ENCODE measurements around the gene GABRG1.

The GABRG1 gene

DNA sequence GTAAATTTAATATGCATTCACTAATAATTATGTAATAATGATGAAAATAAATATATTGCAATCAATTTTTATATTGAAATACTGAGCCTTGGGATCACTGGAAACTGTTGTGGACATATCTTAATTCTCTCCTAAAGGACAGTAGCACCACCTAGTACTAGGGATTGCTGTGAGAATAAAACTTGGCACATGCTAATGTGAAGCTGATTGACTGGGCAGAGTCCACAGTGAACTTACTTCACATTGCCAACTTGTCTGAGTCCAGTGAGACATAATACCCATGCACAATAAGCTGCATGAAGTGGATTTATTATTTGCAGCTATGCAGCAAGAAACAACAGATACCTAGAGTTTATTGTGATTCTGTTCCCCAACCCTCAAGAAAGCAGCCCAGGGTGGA lies 131.1 kb downstream of the GABRG1 start:
- Histone ChIP-seq H3K4me1 (ENCODE audit: insufficient read depth, low read length, severe bottlenecking) (no peaks in the 10 kb centered on the region), H3K79me2 (ENCODE audit: insufficient read depth, low read length) (no peaks in the 10 kb centered on the region), H3K4me3 (ENCODE audit: low read depth, low read length, poor library complexity, severe bottlenecking) (no peak overlapping the region), H3K36me3 (ENCODE audit: insufficient read depth, low read length) (no peaks in the 10 kb centered on the region), H3F3A (ENCODE audit: insufficient read depth, low read length) (no peaks in the 10 kb centered on the region), H4K20me1 (ENCODE audit: insufficient read depth, low read length) (no peaks in the 10 kb centered on the region), H3K27ac (ENCODE audit: low read depth, low read length, poor library complexity, severe bottlenecking) (no peak overlapping the region), H3K9me3 (ENCODE audit: low read length) (no peaks in the 10 kb centered on the region), H2AFZ (ENCODE audit: low read length) (no peak overlapping the region), H3K9ac (ENCODE audit: low read length) (no peak overlapping the region), H3K27me3 (ENCODE audit: insufficient read depth, low read length) (no peaks in the 10 kb centered on the region), H3K4me2 (ENCODE audit: low read length) (no peak overlapping the region), H3K9me2 (ENCODE audit: low read depth, low read length) (no peaks in the 10 kb centered on the region)
- TF ChIP-seq EZH2 (IDR thresholded peaks at IDR 0.05; ENCODE audit: borderline replicate concordance, low read length) = no peak
- TF ChIP-seq, protein P1, sequence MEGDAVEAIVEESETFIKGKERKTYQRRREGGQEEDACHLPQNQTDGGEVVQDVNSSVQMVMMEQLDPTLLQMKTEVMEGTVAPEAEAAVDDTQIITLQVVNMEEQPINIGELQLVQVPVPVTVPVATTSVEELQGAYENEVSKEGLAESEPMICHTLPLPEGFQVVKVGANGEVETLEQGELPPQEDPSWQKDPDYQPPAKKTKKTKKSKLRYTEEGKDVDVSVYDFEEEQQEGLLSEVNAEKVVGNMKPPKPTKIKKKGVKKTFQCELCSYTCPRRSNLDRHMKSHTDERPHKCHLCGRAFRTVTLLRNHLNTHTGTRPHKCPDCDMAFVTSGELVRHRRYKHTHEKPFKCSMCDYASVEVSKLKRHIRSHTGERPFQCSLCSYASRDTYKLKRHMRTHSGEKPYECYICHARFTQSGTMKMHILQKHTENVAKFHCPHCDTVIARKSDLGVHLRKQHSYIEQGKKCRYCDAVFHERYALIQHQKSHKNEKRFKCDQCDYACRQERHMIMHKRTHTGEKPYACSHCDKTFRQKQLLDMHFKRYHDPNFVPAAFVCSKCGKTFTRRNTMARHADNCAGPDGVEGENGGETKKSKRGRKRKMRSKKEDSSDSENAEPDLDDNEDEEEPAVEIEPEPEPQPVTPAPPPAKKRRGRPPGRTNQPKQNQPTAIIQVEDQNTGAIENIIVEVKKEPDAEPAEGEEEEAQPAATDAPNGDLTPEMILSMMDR (IDR thresholded peaks at IDR 0.05; ENCODE audit: low read length) = no peak

DNA sequence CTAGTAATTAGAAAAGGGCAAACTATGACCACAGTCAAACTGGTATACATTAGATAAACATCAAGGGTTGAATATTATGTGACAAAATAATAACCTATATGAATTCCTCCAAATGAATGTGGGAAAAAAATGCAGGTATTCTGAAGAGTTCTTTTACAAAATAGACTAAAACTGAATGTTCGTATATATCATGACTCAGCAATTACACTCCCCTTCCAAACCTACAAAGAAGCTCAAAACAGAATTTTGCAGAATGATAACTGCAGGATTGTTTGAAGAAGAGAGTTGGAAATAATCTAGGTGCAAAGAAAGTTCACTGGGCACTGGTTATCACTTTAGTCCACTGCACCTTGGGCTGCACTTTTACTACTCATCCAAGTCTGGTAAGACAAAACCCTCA lies 134.1 kb downstream of the GABRG1 start:
- Histone ChIP-seq H3K79me2 (ENCODE audit: insufficient read depth, low read length) (no peaks in the 10 kb centered on the region), H3K4me3 (ENCODE audit: low read depth, low read length, poor library complexity, severe bottlenecking) (no peak overlapping the region), H3K4me2 (ENCODE audit: low read length) (no peak overlapping the region), H3K36me3 (ENCODE audit: insufficient read depth, low read length) (no peaks in the 10 kb centered on the region), H3K9me2 (ENCODE audit: low read depth, low read length) (no peaks in the 10 kb centered on the region), H3F3A (ENCODE audit: insufficient read depth, low read length) (no peaks in the 10 kb centered on the region), H3K9me3 (ENCODE audit: low read length) (no peaks in the 10 kb centered on the region), H2AFZ (ENCODE audit: low read length) (no peak overlapping the region), H4K20me1 (ENCODE audit: insufficient read depth, low read length) (no peaks in the 10 kb centered on the region), H3K4me1 (ENCODE audit: insufficient read depth, low read length, severe bottlenecking) (no peaks in the 10 kb centered on the region), H3K27me3 (ENCODE audit: insufficient read depth, low read length) (no peaks in the 10 kb centered on the region), H3K27ac (ENCODE audit: low read depth, low read length, poor library complexity, severe bottlenecking) (no peak overlapping the region), H3K9ac (ENCODE audit: low read length) (no peak overlapping the region)
- no peak for TF ChIP-seq EZH2 (IDR thresholded peaks at IDR 0.05; ENCODE audit: borderline replicate concordance, low read length)
- TF ChIP-seq, protein P1 (IDR thresholded peaks at IDR 0.05; ENCODE audit: low read length) = no peak

DNA sequence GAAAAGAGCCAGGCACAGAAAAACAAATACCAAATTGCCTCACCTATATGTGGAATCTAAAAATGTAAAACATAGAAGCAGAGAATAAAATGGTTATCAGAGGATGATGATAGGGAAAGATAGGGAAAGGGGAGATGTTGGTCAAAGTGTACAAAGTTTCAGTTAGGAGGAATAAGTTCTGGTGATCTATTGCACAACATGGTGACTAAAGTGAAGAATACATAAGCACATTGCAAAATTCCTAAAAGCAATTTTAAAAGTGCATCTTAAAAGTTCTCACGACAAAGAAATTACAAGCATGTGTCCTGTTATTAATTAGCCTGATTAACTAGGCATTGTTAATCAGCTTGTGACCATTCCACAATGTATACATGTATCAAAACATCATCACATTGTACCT lies 136.0 kb downstream of the GABRG1 start:
- H3K9ac ChIP-seq (ENCODE audit: low read length) = no peak overlapping the region
- no peak for TF ChIP-seq EZH2 (IDR thresholded peaks at IDR 0.05; ENCODE audit: borderline replicate concordance, low read length)
- TF ChIP-seq, protein P1 (IDR thresholded peaks at IDR 0.05; ENCODE audit: low read length) = no peak
- no peaks in the 10 kb centered on the region for H3K79me2 ChIP-seq (ENCODE audit: insufficient read depth, low read length)
- H3K4me3 ChIP-seq (ENCODE audit: low read depth, low read length, poor library complexity, severe bottlenecking) = no peak overlapping the region
- H3K27me3 ChIP-seq (ENCODE audit: insufficient read depth, low read length) = no peaks in the 10 kb centered on the region
- H4K20me1 ChIP-seq (ENCODE audit: insufficient read depth, low read length) = no peaks in the 10 kb centered on the region
- H3K9me3 ChIP-seq (ENCODE audit: low read length) = no peaks in the 10 kb centered on the region
- no peaks in the 10 kb centered on the region for H3K4me1 ChIP-seq (ENCODE audit: insufficient read depth, low read length, severe bottlenecking)
- no peaks in the 10 kb centered on the region for H3K36me3 ChIP-seq (ENCODE audit: insufficient read depth, low read length)
- no peaks in the 10 kb centered on the region for H3F3A ChIP-seq (ENCODE audit: insufficient read depth, low read length)
- no peak overlapping the region for H3K27ac ChIP-seq (ENCODE audit: low read depth, low read length, poor library complexity, severe bottlenecking)
- H3K4me2 ChIP-seq (ENCODE audit: low read length) = no peak overlapping the region
- H3K9me2 ChIP-seq (ENCODE audit: low read depth, low read length) = no peaks in the 10 kb centered on the region
- no peak overlapping the region for H2AFZ ChIP-seq (ENCODE audit: low read length)
